Transverse colon (tissue), 4 donors: ENCODE data around the gene MRPL2.

Experiments
- POLR2A ChIP-seq: fragments of 450-650 bp; IDR thresholded peaks from one replicate; pipeline ENCODE4 v1.6.1; 2016; ENCODE audit warnings: antibody characterized with exemption, mild to moderate bottlenecking, moderate library complexity
- POLR2AphosphoS5 ChIP-seq, 3 donors: sonication (generic); formaldehyde crosslinking; IDR thresholded peaks; one replicate each; pipeline ENCODE4 v1.6.1; 2016; ENCODE audit warnings: antibody characterized with exemption in 3 of 3
- TF ChIP-seq, protein P1 (sequence below), 5 experiments: fragments of 200-600 bp in 3 of 5; fragments of 450-650 bp in 2 of 5; sonication (generic) in 3 of 5; IDR thresholded peaks; 1 replicate in 2 of 5; 2 replicates in 3 of 5; pipeline ENCODE4 v1.5.1; 2016 to 2017; ENCODE audit warnings: antibody characterized with exemption in 5 of 5, inconsistent platforms in 3 of 5, mild to moderate bottlenecking in 2 of 5, moderate library complexity in 1 of 5

DNA sequence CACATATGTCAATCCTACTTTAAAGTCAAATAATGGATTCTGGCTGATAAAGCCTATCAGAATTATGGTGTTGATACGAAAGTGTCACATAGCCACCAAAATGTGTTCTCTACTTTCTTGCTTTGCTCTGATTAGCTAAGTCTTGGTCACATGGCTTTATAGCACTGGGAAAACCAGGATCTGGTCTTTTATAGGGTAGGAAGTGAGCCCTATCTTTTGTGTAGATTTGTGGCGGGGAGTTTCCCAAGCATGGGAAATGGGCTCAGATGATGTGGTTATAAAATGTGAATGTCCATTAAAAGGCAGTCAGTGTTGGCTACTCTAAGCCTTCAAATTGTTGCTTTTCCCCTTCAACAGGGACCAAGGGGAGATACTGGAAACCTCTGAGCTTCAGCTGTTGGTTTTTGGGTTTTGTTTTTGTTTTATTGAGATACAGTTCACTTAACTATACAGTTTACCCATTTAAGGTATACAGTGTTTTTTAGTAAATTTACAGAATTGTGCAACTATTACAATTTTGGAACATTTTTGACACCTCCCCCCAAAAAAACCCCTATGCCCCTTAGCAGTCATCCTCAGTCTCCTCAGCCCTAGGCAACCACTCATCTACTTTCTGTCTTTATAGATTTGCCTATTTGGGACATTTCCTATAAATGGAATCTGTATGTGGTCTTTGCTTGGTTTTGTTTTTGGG lies 25.6 kb downstream of the MRPL2 start:
- TF ChIP-seq, protein P1, sequence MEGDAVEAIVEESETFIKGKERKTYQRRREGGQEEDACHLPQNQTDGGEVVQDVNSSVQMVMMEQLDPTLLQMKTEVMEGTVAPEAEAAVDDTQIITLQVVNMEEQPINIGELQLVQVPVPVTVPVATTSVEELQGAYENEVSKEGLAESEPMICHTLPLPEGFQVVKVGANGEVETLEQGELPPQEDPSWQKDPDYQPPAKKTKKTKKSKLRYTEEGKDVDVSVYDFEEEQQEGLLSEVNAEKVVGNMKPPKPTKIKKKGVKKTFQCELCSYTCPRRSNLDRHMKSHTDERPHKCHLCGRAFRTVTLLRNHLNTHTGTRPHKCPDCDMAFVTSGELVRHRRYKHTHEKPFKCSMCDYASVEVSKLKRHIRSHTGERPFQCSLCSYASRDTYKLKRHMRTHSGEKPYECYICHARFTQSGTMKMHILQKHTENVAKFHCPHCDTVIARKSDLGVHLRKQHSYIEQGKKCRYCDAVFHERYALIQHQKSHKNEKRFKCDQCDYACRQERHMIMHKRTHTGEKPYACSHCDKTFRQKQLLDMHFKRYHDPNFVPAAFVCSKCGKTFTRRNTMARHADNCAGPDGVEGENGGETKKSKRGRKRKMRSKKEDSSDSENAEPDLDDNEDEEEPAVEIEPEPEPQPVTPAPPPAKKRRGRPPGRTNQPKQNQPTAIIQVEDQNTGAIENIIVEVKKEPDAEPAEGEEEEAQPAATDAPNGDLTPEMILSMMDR (IDR thresholded peaks at IDR 0.05), result no peak
- TF ChIP-seq POLR2A (no peak), POLR2AphosphoS5 (IDR thresholded peaks at IDR 0.05) (no peak)
